Occipital lobe (tissue), 2 donors: ENCODE data around the gene RPP40. TPM values are rescaled to one million over a fixed set of nuclear protein-coding genes. Genes with fewer than 3 reads are reported as not detected.

Experiments
- DNase-seq: peaks from one replicate; lab custom pipeline; 2025; lab: John Stamatoyannopoulos, UW
- total RNA-seq: library from RNA; depleted of rRNA; stranded (reverse); fragments of >200 nt; gene quantifications from one replicate; pipeline ENCODE4 v1.2.3, GENCODE V29; 2014

The RPP40 gene
- total RNA-seq, 1 donor from 2014 or later: 14.0 TPM

DNA sequence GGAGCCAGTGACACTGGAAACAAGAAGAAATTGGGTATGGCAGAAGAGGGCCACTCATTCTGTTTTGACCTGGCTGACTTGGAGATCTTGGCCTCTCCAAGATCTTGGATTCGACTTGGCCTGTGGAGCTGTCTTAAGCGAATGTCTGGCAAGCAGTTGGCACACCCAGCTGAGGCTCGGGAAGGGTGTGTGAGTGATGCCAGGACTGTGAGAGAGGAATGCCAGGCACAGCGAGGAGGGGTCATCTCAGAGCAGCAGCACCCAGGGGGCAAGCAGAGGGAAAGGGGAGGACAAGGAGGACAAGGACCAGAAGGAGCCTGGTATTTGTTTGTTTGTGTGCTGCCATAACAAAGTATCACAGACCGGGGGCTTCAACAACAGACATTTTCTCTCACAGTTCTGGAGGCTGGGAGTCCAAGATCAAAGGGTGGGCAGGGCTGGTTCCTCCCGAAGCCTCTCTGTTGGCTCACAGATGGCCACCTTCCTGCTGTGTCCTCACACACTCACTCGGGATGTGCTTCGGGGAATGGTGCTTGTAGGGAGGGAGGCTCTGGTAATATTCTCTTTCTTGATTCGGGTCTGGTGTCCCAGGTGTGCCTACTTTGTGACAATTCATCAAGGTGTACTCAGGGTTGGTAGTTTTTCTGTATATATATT lies 33.0 kb downstream of the RPP40 start:
- DNase-seq: no peak

- no peak for DNase-seq
Observed at GRCh38 chr6:4969609-4970285, 34.1 kb downstream of the RPP40 start.

DNA sequence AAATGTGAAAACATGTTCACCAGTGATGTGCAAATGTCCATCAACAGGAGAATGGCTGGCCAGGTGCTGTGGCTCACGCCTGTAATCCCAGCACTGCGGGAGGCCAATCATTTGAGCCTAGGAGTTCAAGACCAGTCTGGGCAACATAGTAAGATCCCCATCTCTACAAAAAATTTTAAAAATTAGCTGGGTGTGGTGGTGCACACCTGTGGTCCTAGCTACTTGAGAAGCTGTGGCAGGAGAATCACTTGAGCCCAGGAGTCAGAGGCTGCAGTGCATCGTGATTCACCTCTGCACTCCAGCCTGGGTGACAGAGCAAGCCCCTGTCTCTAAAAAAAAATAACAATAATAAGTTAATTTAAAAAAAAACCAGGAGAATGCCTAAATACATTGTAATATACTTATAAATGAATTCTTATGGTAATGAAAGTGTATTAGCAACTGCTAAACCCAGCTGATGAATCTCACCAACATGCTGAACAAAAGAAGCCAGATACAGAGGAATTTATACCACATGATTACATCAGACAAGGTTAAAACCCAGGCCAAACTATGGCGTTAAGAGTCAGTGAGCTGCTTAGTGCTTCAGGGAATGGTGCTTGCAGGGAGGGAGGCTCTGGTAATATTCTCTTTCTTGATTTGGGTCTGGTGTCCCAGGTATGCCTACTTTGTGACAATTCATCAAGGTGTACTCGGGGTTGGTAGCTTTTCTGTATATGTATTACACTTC lies 36.4 kb downstream of the RPP40 start:
- no peak for DNase-seq

- DNase-seq: no peak
Observed at GRCh38 chr6:4965562-4966389, 38.1 kb downstream of the RPP40 start.

DNA sequence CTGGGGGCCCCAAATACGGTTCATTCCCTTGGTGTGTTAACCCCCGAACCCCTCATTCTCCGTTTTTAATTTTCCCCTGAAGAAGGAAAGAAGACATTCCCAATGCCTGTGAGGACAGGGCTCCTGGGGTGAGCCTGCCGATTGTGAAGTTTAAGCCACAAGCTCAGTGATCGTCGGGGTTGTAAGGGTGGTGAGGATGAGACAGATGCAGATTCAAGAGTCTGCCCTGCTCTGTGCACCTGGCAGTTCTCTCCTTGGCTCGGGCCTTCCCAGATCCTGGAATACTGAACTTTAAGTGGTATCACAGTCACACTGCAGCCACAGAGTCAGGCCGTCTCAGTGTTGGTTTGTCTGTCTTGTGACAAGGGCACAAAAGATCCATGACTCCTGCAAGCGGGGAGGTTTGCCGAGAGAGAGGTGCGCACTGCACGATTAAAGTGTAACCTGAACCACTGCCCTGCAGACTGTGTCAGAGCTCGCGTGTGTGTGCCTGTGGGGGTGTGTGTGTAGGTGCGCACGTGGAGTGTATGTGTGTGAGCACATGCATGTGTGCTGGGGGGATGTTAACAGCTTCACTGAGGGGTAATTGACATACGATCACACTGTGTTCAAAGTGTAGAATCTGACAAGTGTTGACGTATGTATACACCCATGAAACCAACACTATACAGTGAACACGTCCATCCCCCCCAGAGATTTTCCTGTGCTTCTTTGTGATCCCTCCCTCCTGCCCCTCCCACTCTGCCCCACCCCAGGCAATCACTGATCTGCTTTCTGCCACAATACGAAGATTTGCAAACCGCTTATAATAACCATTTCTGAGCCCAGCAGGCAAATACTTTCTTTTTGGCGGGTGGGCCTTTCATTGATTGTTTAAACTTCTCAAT lies 38.9 kb downstream of the RPP40 start:
- DNase-seq: no peak

GRCh38 chr6:4962905-4963304 lies 40.9 kb downstream of the RPP40 start:
- no peak for DNase-seq

- no peak for DNase-seq
Observed at GRCh38 chr6:4961322-4962168, 42.3 kb downstream of the RPP40 start.

GRCh38 chr6:4958624-4959023 lies 45.2 kb downstream of the RPP40 start:
- no peak for DNase-seq

DNA sequence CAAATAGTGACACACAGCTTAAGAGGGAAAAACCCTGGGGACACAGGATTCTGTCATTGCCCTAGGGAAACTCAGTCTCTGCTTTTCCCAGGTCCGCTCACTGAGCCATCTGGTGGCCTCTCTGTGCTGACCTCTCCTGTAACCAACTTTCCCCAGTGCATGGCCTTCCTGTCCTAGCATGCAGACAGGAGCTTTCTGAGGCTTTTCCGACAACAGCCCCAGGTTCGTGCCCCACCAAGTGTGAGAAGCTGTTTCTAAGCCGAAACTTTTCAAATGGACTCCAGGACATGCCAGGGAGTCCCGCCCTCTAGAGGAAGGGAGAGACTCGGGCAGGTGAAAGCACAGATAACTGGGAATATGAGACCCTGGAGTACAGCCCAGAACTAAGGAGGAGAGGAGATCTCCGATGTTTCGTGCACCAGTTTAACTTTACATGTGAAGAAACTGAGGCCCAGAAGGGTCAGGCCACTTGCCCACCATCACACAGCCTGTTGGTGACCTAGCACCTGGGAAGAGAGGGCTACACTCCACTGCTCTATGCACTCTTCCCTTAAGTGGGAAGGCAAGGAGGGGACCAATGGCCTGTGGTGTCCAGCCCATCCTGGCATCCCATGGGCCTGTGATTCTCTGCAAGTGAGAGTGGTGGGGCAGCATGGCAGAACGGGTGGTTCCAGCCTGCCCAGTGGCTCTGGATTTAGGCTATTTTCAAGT lies 46.2 kb downstream of the RPP40 start:
- DNase-seq: no peak

- DNase-seq: no peak
Observed at GRCh38 chr6:4956625-4957024, 47.2 kb downstream of the RPP40 start.

- no peak for DNase-seq
Observed at GRCh38 chr6:4953440-4953839, 50.4 kb downstream of the RPP40 start.

DNA sequence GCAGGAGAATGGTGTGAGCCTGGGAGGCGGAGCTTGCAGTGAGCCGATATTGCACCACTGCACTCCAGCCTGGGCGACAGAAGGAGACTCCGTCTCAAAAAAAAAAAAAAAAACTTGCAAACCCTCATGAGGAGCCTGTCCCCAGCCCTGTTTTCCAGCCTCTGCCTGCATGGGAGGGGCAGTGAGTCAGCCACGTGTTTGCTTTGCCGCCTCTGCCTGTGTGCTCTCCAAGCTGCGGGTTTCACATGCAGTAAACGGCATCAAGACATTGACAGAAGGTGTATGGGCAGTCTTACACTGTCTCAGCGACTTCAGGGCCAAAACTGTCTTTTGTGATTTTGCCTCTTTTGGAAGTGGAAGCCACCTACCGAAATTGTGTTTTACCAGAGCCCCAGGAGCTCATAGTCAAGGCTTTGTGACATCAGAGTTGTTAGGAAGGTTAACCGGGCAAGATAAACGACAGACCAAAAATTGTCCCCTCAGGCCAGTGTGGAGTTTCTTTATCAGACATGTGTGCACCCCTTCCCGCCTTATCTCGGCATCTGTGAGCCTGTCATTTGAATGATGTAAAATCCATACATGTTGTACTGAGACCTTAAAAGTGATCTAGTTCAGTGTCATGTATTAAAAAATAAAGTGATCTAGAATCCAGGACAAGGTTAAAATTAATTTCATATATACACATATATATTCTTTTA lies 52.9 kb downstream of the RPP40 start:
- DNase-seq: no peak

GRCh38 chr6:4950076-4950475 lies 53.8 kb downstream of the RPP40 start:
- DNase-seq: no peak

GRCh38 chr6:4948781-4949450 lies 54.9 kb downstream of the RPP40 start:
- DNase-seq: no peak

- no peak for DNase-seq
Observed at GRCh38 chr6:4947716-4948115, 56.1 kb downstream of the RPP40 start.

- DNase-seq: no peak
Observed at GRCh38 chr6:4946521-4946920, 57.3 kb downstream of the RPP40 start.
